SK-N-MC (cell line): Measurements from ENCODE around the gene SEMA4D.

ENCODE experiments used
- DNase-seq: peaks from one replicate; pipeline ENCODE4 v3.0.0-alpha.2; 2011; ENCODE audit warnings: low read depth, low spot score
- H3K27ac ChIP-seq: fragments of 200-600 bp; sonication (generic); 2 replicates; pipeline ENCODE4 v1.5.1; 2016; ENCODE audit warnings: mixed run types
- H3K36me3 ChIP-seq: fragments of 200-600 bp; sonication (generic); 2 replicates; pipeline ENCODE4 v1.6.1; 2017; ENCODE audit warnings: antibody characterized with exemption, low read length, mixed read lengths; ENCODE audit not compliant: insufficient read depth
- H3K4me3 ChIP-seq: fragments of 200-600 bp; sonication (generic); 2 replicates; pipeline ENCODE4 v1.5.1; 2016
- H3K9ac ChIP-seq: fragments of 200-600 bp; sonication (generic); 2 replicates; pipeline ENCODE4 v1.8.0; 2017; ENCODE audit warnings: mixed run types, mixed read lengths; ENCODE audit not compliant: insufficient read length
- H3K9me3 ChIP-seq: fragments of 200-600 bp; sonication (generic); 2 replicates; pipeline ENCODE4 v1.6.1; 2017; ENCODE audit warnings: low read depth, mild to moderate bottlenecking, antibody characterized with exemption, low read length, moderate library complexity, mixed read lengths
- EZH2 ChIP-seq: fragments of 200-600 bp; sonication (generic); IDR thresholded peaks from one replicate; pipeline ENCODE4 v1.6.1; 2017; ENCODE audit warnings: antibody characterized with exemption
- FOXP2 ChIP-seq: optimal IDR thresholded peaks from 2 replicates; pipeline ENCODE3; 2011; ENCODE audit warnings: mild to moderate bottlenecking, moderate library complexity; ENCODE audit not compliant: insufficient read depth; ENCODE audit errors: extremely low read length, control extremely low read depth
- POLR2AphosphoS5 ChIP-seq: IDR thresholded peaks from 2 replicates; pipeline ENCODE4 v1.6.1; 2012; ENCODE audit warnings: mild to moderate bottlenecking, low read depth, low read length, borderline replicate concordance

The SEMA4D gene

GRCh38 chr9:89311346-89312221 is 186.3 kb downstream of the SEMA4D start:
- no peaks in the 10 kb centered on the region for H3K9me3 ChIP-seq
- DNase-seq = no peak
- H3K36me3 ChIP-seq = peaks cover 45% of the 10 kb centered on the region
- TF ChIP-seq FOXP2 (no peak), EZH2 (no peak), POLR2AphosphoS5 (no peak; the same call in 1 of the 2 replicates)
- H3K4me3 ChIP-seq = peak overlapping the region; percentile 90
- peak overlapping the region; percentile 86 for H3K27ac ChIP-seq
- H3K9ac ChIP-seq = peak overlapping the region; percentile 97
